IMR-90 (cell line): ENCODE measurements around the gene ARHGEF7.

Experiments
- BHLHE40 ChIP-seq: fragments of 150-350 bp; IDR thresholded peaks from 2 replicates; pipeline ENCODE4 v1.6.1; 2016; ENCODE audit warnings: mild to moderate bottlenecking, low read depth, low read length
- CEBPB ChIP-seq: IDR thresholded peaks from 2 replicates; pipeline ENCODE4 v1.6.1; 2012; ENCODE audit warnings: low read depth, low read length, improper control_type of control experiment
- CHD1 ChIP-seq: IDR thresholded peaks from 2 replicates; pipeline ENCODE4 v1.6.1; 2012; ENCODE audit warnings: low read depth, low read length, improper control_type of control experiment
- FOS ChIP-seq: fragments of 150-350 bp; IDR thresholded peaks from 2 replicates; pipeline ENCODE4 v1.6.1; 2016; ENCODE audit warnings: low read depth, low read length
- MAFK ChIP-seq: IDR thresholded peaks from 2 replicates; pipeline ENCODE4 v1.6.1; 2012; ENCODE audit warnings: low read depth, low read length, improper control_type of control experiment
- MAZ ChIP-seq: IDR thresholded peaks from 2 replicates; pipeline ENCODE4 v1.6.1; 2012; ENCODE audit warnings: low read depth, mild to moderate bottlenecking, low read length, improper control_type of control experiment, moderate library complexity, borderline replicate concordance
- MXI1 ChIP-seq: IDR thresholded peaks from 2 replicates; pipeline ENCODE4 v1.6.1; 2012; ENCODE audit warnings: low read depth, mild to moderate bottlenecking, low read length, moderate library complexity, borderline replicate concordance
- POLR2A ChIP-seq: IDR thresholded peaks from 2 replicates; pipeline ENCODE4 v1.6.1; 2012; ENCODE audit warnings: mild to moderate bottlenecking, low read depth, low read length
- RAD21 ChIP-seq: IDR thresholded peaks from 2 replicates; pipeline ENCODE4 v1.6.1; 2012; ENCODE audit warnings: low read length, improper control_type of control experiment
- RFX5 ChIP-seq: IDR thresholded peaks from 2 replicates; pipeline ENCODE4 v1.8.0; 2012; ENCODE audit warnings: low read depth, mild to moderate bottlenecking, low read length, moderate library complexity
- SMC3 ChIP-seq: fragments of 150-350 bp; IDR thresholded peaks from 2 replicates; pipeline ENCODE4 v1.6.1; 2016; ENCODE audit warnings: low read depth, mild to moderate bottlenecking, antibody characterized with exemption, low read length, moderate library complexity
- TF ChIP-seq, protein P1 (sequence below): fragments of 150-350 bp; IDR thresholded peaks from 2 replicates; pipeline ENCODE4 v1.6.1; 2017; ENCODE audit warnings: mild to moderate bottlenecking, antibody characterized with exemption, low read length, low read depth
- TF ChIP-seq, protein P2 (sequence below): conservative IDR thresholded peaks from 2 replicates; pipeline ENCODE4 v1.5.1; 2012; ENCODE audit warnings: mild to moderate bottlenecking, low read depth, low read length, improper control_type of control experiment
- TF ChIP-seq, protein P3 (sequence below): fragments of 150-350 bp; IDR thresholded peaks from 2 replicates; pipeline ENCODE4 v1.6.1; 2016; ENCODE audit warnings: low read depth, mild to moderate bottlenecking, low read length, moderate library complexity, borderline replicate concordance

GRCh38 chr13:111262715-111263114 is 147.6 kb downstream of the ARHGEF7 start:
- TF ChIP-seq, protein P1, sequence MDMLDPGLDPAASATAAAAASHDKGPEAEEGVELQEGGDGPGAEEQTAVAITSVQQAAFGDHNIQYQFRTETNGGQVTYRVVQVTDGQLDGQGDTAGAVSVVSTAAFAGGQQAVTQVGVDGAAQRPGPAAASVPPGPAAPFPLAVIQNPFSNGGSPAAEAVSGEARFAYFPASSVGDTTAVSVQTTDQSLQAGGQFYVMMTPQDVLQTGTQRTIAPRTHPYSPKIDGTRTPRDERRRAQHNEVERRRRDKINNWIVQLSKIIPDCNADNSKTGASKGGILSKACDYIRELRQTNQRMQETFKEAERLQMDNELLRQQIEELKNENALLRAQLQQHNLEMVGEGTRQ: no peak
- TF ChIP-seq, protein P2, sequence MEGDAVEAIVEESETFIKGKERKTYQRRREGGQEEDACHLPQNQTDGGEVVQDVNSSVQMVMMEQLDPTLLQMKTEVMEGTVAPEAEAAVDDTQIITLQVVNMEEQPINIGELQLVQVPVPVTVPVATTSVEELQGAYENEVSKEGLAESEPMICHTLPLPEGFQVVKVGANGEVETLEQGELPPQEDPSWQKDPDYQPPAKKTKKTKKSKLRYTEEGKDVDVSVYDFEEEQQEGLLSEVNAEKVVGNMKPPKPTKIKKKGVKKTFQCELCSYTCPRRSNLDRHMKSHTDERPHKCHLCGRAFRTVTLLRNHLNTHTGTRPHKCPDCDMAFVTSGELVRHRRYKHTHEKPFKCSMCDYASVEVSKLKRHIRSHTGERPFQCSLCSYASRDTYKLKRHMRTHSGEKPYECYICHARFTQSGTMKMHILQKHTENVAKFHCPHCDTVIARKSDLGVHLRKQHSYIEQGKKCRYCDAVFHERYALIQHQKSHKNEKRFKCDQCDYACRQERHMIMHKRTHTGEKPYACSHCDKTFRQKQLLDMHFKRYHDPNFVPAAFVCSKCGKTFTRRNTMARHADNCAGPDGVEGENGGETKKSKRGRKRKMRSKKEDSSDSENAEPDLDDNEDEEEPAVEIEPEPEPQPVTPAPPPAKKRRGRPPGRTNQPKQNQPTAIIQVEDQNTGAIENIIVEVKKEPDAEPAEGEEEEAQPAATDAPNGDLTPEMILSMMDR: no peak
- TF ChIP-seq RAD21 (no peak), MXI1 (no peak), MAZ (no peak), POLR2A (no peak), FOS (no peak), CHD1 (no peak), BHLHE40 (no peak), CEBPB (no peak), MAFK (no peak), SMC3 (no peak), RFX5 (no peak)
- TF ChIP-seq, protein P3, sequence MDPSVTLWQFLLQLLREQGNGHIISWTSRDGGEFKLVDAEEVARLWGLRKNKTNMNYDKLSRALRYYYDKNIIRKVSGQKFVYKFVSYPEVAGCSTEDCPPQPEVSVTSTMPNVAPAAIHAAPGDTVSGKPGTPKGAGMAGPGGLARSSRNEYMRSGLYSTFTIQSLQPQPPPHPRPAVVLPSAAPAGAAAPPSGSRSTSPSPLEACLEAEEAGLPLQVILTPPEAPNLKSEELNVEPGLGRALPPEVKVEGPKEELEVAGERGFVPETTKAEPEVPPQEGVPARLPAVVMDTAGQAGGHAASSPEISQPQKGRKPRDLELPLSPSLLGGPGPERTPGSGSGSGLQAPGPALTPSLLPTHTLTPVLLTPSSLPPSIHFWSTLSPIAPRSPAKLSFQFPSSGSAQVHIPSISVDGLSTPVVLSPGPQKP: no peak
